HG03558 (cell line): ENCODE data around the gene EDEM3.
"Not testable (repeated sequence)": the region's sequence is repeated elsewhere in the genome, so short reads cannot be mapped to it uniquely, and the experiment has no call there.

Source experiments
- ATAC-seq: cut with Tn5 transposase; IDR thresholded peaks from one replicate; pipeline ENCODE4 v1.9.1; 2021; ENCODE audit warnings: moderate number of reproducible peaks; ENCODE audit not compliant: unreplicated experiment; ENCODE audit errors: extremely low read depth

EDEM3 gene

GRCh38 chr1:184770181-184770979 lies 15.7 kb upstream of the EDEM3 start:
- no peak for ATAC-seq

GRCh38 chr1:184769241-184769640 lies 14.6 kb upstream of the EDEM3 start:
- no peak for ATAC-seq

- no peak for ATAC-seq
Measured at GRCh38 chr1:184768467-184768866, 13.8 kb upstream of the EDEM3 start.

GRCh38 chr1:184767591-184767990 lies 12.9 kb upstream of the EDEM3 start:
- ATAC-seq: no peak

GRCh38 chr1:184764483-184764882 lies 9.8 kb upstream of the EDEM3 start:
- ATAC-seq: no peak

GRCh38 chr1:184763520-184763919 lies 8.9 kb upstream of the EDEM3 start:
- not testable (repeated sequence) for ATAC-seq

- no peak for ATAC-seq
Measured at GRCh38 chr1:184761969-184762485, 7.4 kb upstream of the EDEM3 start.

- no peak for ATAC-seq
Measured at GRCh38 chr1:184759651-184760050, 5.0 kb upstream of the EDEM3 start.

- no peak for ATAC-seq
Measured at GRCh38 chr1:184759112-184759511, 4.5 kb upstream of the EDEM3 start.

GRCh38 chr1:184757891-184758290 lies 3.2 kb upstream of the EDEM3 start:
- no peak for ATAC-seq

GRCh38 chr1:184757406-184757805 lies 2.7 kb upstream of the EDEM3 start:
- ATAC-seq: no peak

GRCh38 chr1:184755226-184756065 lies 788 bp upstream of the EDEM3 start:
- no peak for ATAC-seq

GRCh38 chr1:184753608-184754475 lies 816 bp downstream of the EDEM3 start:
- no peak for ATAC-seq

GRCh38 chr1:184753117-184753516 lies 1.5 kb downstream of the EDEM3 start:
- ATAC-seq: no peak

- ATAC-seq: no peak
Measured at GRCh38 chr1:184752656-184753055, 2.0 kb downstream of the EDEM3 start.

- no peak for ATAC-seq
Measured at GRCh38 chr1:184748740-184749139, 5.9 kb downstream of the EDEM3 start.

GRCh38 chr1:184747089-184747955 lies 7.3 kb downstream of the EDEM3 start:
- ATAC-seq: peak; percentile 62

GRCh38 chr1:184745929-184746638 lies 8.6 kb downstream of the EDEM3 start:
- ATAC-seq: no peak

- no peak for ATAC-seq
Measured at GRCh38 chr1:184745110-184745509, 9.5 kb downstream of the EDEM3 start.
